Esophagus squamous epithelium (tissue), 5 donors: Measurements from ENCODE around the gene FANCE. TPM values are rescaled to one million over a fixed set of nuclear protein-coding genes. Genes with fewer than 3 reads are reported as not detected.

Experiments used
- DNase-seq: peaks from one replicate; lab custom pipeline; 2025; lab: John Stamatoyannopoulos, UW
- H3K27ac ChIP-seq, 4 donors: fragments of 200-600 bp; sonication (generic); one replicate each; pipeline ENCODE4 v1.5.1; 2016 to 2019; ENCODE audit warnings: mild to moderate bottlenecking in 1 of 4
- H3K27me3 ChIP-seq, 4 donors: fragments of 200-600 bp; sonication (generic); 1 replicate in 3 of 4; 2 replicates in 1 of 4; pipeline versions ENCODE4 v1.5.1 to v1.6.0; 2017 to 2021; ENCODE audit warnings: antibody characterized with exemption in 1 of 4
- H3K36me3 ChIP-seq, 3 donors: fragments of 200-600 bp; sonication (generic); one replicate each; pipeline ENCODE4 v1.5.1; 2016 to 2019
- H3K4me1 ChIP-seq, 3 donors: fragments of 200-600 bp; sonication (generic); one replicate each; pipeline ENCODE4 v1.5.1; 2017 to 2019
- H3K4me3 ChIP-seq, 4 donors: fragments of 200-600 bp; sonication (generic); 1 replicate in 3 of 4; 2 replicates in 1 of 4; pipeline ENCODE4 v1.5.1; 2016 to 2019; ENCODE audit warnings: mild to moderate bottlenecking in 2 of 4, moderate library complexity in 1 of 4
- H3K9me3 ChIP-seq, 3 donors: fragments of 200-600 bp; sonication (generic); one replicate each; pipeline ENCODE4 v1.5.1; 2016 to 2019
- CTCF ChIP-seq, 6 experiments: fragments of 450-650 bp in 4 of 6; fragments of 200-600 bp in 2 of 6; sonication (generic) in 2 of 6; IDR thresholded peaks; one replicate each; pipeline ENCODE4 v1.5.1; 2016 to 2019; ENCODE audit warnings: antibody characterized with exemption in 6 of 6, mild to moderate bottlenecking in 4 of 6, moderate library complexity in 4 of 6
- POLR2A ChIP-seq, 4 donors: fragments of 450-650 bp; IDR thresholded peaks; one replicate each; pipeline ENCODE4 v1.6.1; 2017; ENCODE audit warnings: antibody characterized with exemption in 4 of 4, mild to moderate bottlenecking in 4 of 4, moderate library complexity in 3 of 4
- WGBS, 2 donors: methylation state at CpG; one replicate each; pipeline ENCODE4 v1.1.5; 2018; 5-methylcytosine and 5-hydroxymethylcytosine counted together
- intact Hi-C: fragments of 100-400 bp; cut with DNase I; formaldehyde crosslinking; loops from one replicate; pipeline ENCODE4 v1.15.0; 2022
- total RNA-seq, 4 donors: library from RNA; depleted of rRNA; stranded (reverse); fragments of >200 nt; gene quantifications; one replicate each; pipeline ENCODE4 v1.1.0, GENCODE V29; 2016
- donor health status: DM: yes; HTN: yes; CAD: no.

Gene FANCE
- total RNA-seq, 4 donors from 2014 or later = 6.9 to 15.5 (median 8.0) TPM

DNA sequence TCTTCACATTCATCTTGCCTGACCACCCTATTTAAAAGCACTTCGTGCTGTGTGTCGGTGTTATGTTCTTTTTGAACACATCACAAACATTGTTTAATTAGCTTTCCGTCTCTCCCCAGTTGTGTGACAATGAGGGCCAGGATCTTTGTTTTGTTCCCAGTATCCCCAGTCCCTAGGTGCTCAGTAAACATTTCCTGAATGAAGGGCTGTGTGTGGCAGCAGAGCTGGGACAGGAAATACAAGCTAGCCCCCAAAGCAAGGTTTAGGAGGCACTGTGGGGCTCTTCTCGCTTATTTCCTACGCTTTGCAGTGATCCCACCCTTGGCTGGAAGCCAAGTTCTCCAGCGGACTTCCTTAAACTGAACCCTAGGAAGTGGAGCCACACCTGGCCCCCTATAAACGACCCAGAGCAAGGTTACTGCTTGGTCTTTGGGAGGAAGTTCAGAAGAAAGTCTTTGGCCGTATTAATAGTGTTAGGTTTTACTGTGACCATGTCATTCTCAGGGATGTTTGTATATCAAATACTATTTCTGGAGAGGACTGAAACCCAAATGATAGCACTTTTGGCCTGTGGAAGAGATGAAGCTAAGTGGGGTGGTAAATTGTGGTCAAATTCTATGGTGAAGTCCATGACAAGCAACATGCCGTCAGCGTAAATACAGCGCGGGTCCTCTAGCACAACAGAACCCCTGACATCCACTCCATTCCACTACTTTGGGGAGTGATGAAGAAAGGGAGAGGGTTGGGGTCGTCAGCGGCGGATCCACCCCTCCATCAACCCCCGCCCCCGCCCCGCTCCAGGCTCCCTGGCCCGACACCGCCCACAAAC lies 570 bp upstream of the FANCE start:
- no peak for TF ChIP-seq POLR2A (IDR thresholded peaks at IDR 0.05)
- TF ChIP-seq CTCF (IDR thresholded peaks at IDR 0.05) = no peak
- 15% methylated on average over 15 to 18 of the region's 20 CpGs for WGBS, 2 donors
- intact Hi-C loops = loop anchor here (5.0 kb wide), 1 partner anchor 109 kb away; the partner anchor contains the start of gene PPARD
- Histone ChIP-seq H3K4me1 (peaks cover 24 to 58% (median 26%) of the 10 kb centered on the region in 3 donors), H3K4me3 (peak overlapping the region; percentile 45 to 85 (median 70)), H3K27me3 (no peaks in the 10 kb centered on the region), H3K36me3 (peaks cover 0 to 12% (median 0%) of the 10 kb centered on the region in 3 donors), H3K27ac (peak overlapping the region; percentile 75 to 88 (median 82)), H3K9me3 (no peaks in the 10 kb centered on the region)
- DNase-seq = no peak

DNA sequence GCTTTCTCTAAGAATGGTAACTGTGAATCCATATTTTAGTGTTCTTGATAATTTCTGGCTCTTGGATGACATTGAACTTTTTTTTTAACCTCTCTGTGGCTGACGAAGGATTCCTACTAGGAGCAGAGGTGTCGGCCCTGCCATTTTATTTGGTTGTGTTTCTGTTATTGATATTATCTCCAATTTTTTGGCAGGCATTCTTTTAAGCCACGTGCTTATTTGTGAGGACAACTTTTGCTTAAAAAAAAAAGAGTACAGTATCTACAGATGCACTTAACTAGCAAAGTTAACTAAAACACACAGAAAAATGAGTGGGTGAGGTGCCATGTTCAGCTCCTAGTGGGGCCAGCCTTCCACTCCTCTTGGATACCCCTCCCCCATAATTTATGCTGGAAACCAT lies 1.1 kb downstream of the FANCE start:
- Histone ChIP-seq H3K36me3 (peaks cover 0 to 29% (median 0%) of the 10 kb centered on the region in 3 donors), H3K4me1 (peaks cover 24 to 58% (median 26%) of the 10 kb centered on the region in 3 donors), H3K9me3 (no peaks in the 10 kb centered on the region), H3K4me3 (peak overlapping the region in 3 of 4 donors; percentile 62 to 85 (median 79)), H3K27ac (peak overlapping the region in 3 of 4 donors; percentile 75 to 88 (median 84)), H3K27me3 (no peaks in the 10 kb centered on the region)
- intact Hi-C loops = loop anchor here (5.0 kb wide), 1 partner anchor 111 kb away; the partner anchor contains the start of gene PPARD
- no peak for TF ChIP-seq POLR2A (IDR thresholded peaks at IDR 0.05)
- TF ChIP-seq CTCF (IDR thresholded peaks at IDR 0.05) = no peak
- DNase-seq = no peak
- WGBS, 2 donors = 10 to 21% methylated on average over 2 to 3 of the region's 3 CpGs

- H3K27ac ChIP-seq = peak overlapping the region; percentile 39 to 88 (median 64)
- WGBS, 2 donors = 43 to 75% methylated on average over 6 to 8 of the region's 9 CpGs
- DNase-seq = no peak
- H3K36me3 ChIP-seq = peaks cover 0 to 42% (median 0%) of the 10 kb centered on the region in 3 donors
- TF ChIP-seq POLR2A (IDR thresholded peaks at IDR 0.05) = no peak
- TF ChIP-seq CTCF (IDR thresholded peaks at IDR 0.05) = no peak
- intact Hi-C loops = loop anchor here (5.0 kb wide), 1 partner anchor 112 kb away; the partner anchor contains the start of gene PPARD
- H3K9me3 ChIP-seq = no peaks in the 10 kb centered on the region
- H3K4me1 ChIP-seq = peaks cover 24 to 54% (median 26%) of the 10 kb centered on the region in 3 donors
- H3K4me3 ChIP-seq = peak overlapping the region in 1 of 4 donors; percentile 26
- no peaks in the 10 kb centered on the region for H3K27me3 ChIP-seq
Observed at GRCh38 chr6:35454391-35455110, 2.4 kb downstream of the FANCE start.

DNA sequence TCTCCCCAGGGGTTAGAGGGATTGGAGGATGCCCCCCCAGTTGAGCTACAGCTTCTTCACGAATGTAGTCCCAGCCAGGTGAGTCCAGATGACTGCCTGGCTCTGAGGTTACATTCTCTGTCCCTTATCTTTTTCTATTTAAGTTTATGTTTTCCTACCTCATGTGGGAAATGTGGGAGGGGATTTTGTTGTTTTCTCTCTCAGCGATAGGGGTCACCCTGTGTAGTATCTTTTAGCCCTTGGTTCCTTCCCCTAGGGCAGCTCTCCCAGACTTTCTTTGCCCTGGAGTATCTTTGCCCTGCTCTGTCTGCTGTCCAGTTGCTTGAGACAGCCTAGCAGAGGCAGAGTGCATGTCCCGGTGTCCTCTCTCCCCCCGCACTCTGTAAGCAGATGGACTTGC lies 5.8 kb downstream of the FANCE start:
- peaks cover 0 to 67% (median 0%) of the 10 kb centered on the region in 3 donors for H3K36me3 ChIP-seq
- H3K27ac ChIP-seq = no peak overlapping the region
- DNase-seq = no peak
- no peaks in the 10 kb centered on the region for H3K27me3 ChIP-seq
- TF ChIP-seq POLR2A (IDR thresholded peaks at IDR 0.05) (no peak), CTCF (IDR thresholded peaks at IDR 0.05) (no peak)
- no peak overlapping the region for H3K4me3 ChIP-seq
- 73 to 76% methylated on average over 4 of the region's 4 CpGs for WGBS, 2 donors
- no peaks in the 10 kb centered on the region for H3K9me3 ChIP-seq
- peaks cover 18 to 55% (median 21%) of the 10 kb centered on the region in 3 donors for H3K4me1 ChIP-seq
- intact Hi-C loops = no loop called here
